Right kidney (tissue), 1 donor: Measurements from ENCODE around the gene PTPRD.
"Not testable (repeated sequence)": the region's sequence is repeated elsewhere in the genome, so short reads cannot be mapped to it uniquely, and the experiment has no call there.

ENCODE experiments used
- DNase-seq: peaks from one replicate; pipeline ENCODE4 v3.0.0-alpha.2; 2016

PTPRD gene

DNA sequence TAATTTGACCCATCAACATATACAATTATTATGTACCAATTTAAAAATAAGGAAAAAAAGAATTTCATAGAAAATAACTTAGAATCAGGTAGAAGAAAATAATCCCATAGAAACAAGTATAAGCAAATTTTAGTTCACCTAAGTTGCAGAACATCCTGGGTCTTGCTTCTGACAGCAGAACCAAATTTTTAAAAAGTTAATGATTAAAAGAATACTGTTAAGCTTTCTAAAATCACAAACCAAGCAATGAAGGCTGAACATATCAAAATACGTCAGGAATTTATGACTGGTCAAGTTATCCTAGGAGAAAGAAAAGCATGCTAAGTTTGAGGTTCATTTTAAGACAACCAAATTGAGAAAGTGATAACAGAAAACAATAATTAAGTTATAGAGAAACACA, 650.9 kb downstream of the PTPRD start:
- DNase-seq = no peak

DNA sequence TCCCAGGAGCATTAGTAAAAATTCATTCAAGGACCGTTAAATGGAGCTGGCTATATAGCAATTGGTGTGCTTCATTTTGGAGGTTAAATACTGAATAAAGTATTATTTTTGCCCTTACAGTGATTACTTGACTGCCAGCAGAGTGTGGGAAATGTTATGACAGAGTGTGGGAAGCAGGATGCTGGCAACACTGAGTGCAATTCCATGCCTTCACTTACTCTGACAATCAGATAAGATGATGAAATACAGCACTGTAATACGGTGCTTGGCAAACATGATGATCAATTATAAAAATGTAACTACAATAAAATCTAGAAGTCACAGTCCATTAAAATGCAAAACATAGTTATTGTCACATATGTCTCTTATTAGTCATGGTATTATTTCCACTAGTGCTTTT, 651.3 kb downstream of the PTPRD start:
- DNase-seq = no peak

DNA sequence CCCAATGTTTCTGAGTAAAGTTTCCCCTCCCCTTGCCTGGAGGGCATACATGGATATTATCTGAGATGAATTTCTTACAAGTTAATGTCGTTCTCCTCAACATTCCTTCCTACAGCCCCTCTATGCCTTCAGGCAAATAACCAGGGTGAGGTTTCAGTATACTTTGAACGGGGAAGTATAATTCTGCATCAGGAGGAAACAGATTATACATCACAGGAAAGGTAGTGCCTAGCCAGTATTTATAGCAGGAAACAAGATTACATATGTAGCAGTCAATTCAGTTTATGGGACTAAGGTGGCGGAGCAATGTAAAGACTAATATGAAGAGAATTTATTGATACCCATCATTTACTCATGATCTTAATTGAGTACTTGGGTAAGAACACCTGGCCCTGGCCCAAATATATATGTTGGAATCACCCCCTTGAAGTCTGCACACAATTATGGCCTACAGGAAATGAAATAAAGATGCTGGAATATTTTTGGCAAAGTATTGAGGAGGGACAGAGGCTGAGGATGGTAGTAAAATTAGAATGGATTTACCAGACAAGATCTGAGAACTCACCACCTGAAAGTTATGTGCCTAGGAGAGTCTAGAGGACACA, 661.1 kb downstream of the PTPRD start:
- DNase-seq = no peak

DNA sequence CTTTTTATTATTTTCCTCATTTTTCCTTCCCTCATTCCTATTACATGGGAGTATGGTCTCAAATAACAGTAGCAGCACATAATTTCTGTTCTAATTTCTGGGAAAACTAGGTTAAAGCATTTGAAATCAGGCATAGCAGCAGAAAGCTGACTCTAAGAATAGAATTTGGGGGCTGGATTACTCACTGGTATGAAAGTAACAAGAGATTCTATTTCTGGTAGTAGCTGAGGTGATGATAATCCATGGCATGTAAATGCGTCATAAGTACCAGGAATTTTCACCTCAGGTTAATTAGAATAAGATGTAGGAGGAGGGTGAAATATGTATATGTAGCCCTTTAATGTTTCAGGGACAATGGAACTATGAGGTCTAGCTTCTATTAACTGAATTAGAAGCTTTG, 662.0 kb downstream of the PTPRD start:
- no peak for DNase-seq

DNA sequence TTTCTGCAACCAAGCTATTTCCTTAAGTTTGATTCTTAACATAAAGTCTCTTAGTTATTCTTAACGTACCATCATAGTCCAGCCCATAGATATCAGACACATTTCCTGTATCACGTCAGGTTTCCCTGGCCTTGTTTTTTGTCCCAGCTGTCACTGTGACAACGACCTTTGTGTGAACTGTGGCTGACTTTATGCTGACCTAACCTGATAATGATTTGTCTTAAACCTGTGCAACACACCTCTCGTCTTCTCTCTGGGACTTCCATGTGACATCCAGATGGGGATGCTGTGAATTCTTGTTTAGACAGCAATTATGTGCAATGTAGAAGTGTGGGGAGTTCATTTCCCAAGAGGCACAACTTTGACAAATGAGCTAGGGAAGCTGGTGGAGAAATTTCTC, 662.8 kb downstream of the PTPRD start:
- DNase-seq = no peak

DNA sequence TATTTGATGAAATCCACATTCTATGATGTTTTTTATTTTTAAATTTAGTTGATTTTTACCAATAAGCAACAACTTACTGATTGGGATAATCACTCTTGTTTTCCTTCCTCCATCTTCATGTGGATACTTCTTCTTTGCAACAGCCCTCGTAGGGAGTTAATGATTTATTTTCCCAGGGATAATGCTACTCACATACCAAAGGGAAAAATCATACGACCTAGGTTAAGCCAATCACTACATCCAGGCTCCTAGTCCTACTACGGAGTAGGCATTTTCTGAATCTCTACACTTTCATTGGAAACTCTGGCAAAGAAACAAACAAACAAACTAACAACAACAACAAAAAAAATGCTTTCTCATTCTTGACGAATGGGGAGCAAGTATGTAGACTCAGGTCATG, 663.4 kb downstream of the PTPRD start:
- DNase-seq = no peak

DNA sequence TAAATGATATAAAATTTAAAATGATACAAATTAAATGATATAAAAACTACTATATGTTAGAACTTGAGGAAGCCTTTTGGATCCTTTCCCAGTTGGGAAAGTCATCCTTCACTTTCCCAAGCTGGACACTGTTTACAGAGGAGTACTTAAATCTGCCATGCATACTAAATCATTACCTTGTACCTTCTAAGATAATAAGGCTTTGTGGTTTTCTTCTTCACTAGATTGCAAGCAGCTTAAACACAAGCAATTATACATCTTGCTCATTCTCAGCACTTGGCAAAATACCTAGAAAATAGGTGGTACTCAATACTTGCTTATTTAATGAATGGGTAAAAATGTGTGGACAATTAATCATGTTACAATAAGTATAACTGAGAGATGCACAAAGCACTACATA, 666.8 kb downstream of the PTPRD start:
- no peak for DNase-seq

DNA sequence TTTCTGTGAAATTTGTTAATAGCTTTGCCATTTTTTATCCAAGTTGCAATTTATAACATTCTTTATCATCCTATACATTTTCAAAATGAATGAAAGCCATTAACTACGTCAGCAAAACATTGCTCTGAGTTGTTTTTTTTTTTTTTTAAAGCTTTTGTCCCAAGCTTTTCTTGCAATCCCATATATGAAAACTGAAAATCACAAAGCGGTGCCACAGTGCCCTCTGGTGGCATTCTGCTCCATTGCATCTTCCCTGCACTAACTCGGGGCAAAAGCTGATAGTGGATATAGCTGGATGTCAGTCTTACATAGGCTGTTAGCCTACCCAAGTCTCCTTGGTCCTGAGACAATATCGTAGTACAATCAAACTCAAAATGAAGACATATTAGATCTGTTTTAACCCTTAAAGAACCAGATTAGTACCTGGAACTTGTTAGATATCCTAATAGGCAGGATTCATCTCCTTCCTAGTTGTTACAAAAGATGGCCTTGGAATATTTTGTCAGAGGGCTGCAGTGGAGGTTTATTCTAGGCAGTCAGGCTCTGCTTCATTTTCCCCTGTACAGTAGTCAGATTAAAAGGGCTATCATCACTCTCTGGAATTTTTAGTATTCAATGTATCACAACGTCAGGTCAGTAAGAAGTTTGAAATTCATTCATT, 669.9 kb downstream of the PTPRD start:
- DNase-seq = peak; percentile 33

DNA sequence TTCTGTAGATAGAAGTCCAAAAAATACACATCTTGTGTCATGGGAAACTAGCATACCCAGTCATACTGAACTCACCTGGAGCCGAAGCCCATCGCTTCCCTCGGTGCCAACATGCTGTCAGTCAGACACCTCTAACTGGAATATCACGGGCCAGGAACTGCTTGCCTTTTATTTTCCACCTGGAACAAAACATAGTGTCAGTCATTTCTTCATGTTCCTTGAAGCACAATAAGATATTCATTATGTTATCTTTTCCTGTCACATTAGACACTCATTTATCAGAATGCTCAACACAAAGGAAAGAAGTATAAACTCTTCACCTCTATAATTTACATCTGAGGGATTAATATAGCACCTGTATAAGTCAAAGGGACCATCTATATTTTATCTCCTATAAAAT, 674.4 kb downstream of the PTPRD start:
- DNase-seq = no peak

DNA sequence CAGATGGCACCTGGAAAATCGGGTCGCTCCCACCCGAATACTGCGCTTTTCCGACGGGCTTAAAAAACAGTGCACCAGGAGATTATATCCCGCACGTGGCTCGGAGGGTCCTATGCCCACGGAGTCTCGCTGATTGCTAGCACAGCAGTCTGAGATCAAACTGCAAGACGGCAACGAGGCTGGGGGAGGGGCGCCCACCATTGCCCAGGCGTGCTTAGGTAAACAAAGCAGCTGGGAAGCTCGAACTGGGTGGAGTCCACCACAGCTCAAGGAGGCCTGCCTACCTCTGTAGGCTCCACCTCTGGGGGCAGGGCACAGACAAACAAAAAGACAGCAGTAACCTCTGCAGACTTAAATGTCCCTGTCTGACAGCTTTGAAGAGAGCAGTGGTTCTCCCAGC, 681.3 kb downstream of the PTPRD start:
- DNase-seq = not testable (repeated sequence)

DNA sequence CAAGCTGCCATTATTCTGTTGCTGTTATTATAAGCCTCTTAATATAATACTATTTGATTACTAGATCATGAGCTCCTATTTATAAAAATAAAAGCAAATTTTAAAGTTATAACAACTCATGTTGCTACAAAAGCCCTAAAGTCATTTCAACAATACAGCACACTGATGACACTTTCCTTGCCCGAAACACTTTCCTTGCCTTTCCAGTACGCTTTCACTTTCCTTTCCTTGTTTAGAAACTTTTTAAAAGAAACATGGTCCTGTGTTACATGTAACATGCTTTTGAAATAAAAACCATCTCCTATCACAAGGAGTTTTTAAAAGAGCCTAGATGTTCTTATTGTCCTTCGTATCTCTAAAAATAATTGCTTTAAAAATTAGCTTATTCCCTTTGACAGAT, 688.4 kb downstream of the PTPRD start:
- no peak for DNase-seq

DNA sequence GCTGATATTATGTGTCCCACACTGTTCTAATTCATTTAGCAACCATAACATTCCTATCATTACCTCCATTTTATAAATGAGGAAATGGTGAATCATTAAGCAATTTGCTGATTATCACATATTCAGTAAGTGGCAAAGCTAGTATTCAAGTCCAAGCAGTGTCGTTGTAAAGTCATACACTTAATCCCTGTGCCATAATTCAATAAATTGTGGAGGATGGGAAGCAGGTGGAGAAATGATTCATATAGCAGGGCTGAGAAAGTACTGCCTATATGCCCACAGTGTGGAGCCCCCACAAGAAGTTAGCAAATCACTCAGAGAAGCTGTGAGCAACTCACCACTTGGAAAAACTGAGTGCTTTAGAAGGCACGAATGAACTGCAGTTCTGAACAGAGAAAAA, 691.0 kb downstream of the PTPRD start:
- DNase-seq = no peak

DNA sequence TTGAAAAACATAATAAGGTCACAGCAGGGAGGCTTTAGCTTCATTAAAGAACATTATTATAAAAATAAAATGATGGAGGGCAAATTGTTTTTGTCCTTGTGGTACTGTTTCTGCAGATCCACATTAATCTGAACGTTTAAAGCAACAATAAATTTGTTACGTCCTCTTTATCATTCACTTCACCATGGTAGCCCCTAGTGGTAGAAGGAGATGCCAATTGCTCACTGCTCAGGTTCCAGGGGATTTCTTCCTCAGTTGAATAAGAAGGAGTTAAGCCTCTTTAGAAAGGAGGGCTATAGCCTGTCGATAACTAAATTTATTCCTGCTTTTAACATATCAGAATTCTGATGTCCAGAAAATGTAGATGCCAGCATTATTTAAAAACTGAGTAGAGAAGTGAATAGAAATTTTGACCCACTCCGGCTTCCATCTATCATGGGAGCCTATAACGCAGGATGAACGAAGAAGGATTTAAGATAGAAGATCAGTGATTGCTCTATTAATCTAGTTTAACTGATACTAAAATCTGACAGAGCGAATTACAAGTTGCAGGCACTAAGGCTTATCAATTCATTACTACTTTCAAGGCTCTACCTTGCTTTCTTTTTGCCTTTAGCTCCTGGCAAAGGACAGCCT, 692.3 kb downstream of the PTPRD start:
- DNase-seq = no peak

DNA sequence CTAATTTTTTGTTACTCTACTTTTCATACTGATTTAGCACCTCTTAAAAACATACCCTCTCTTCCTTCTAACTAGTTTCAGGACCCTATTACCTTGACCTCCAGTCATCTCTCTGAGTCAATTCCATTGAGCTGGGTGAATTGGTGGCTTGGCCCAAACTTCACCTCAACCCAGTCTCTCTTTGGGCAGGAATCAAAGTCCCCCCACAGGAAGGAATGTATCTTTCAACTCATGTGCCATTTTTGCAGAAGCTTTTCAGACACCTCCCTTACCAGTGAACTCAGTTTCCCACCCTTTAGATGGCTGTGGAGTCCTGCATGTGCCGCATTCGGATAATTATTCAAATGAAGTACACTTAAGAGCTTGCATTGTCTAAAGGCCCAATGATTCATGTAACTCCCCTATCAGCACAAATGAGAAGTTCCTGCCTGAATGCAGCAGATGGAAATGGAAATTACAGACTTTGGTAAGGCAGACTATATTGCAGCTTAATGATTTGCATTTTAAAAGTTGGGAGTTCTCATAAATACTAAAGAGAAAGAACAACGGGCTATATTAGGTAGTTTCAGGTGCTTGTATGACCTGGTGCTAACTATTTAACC, 693.5 kb downstream of the PTPRD start:
- DNase-seq = no peak

DNA sequence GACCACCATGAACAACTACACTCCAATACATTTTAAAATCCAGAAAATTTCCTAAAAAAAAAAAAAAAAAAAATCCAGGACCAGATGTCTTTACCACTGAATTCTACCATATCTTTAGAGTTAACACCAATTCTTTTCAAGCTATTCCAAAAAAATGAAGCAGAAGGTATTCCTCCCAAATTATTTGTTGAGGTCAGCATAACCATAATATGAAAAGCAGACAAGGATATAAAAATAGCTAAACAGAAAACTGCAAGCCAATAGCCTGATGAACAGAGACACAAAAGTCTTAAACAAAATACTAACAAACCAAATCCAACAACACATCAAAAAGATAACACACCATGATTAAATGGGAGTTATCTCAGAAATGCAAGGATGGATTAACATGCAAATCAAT, 695.4 kb downstream of the PTPRD start:
- no peak for DNase-seq

DNA sequence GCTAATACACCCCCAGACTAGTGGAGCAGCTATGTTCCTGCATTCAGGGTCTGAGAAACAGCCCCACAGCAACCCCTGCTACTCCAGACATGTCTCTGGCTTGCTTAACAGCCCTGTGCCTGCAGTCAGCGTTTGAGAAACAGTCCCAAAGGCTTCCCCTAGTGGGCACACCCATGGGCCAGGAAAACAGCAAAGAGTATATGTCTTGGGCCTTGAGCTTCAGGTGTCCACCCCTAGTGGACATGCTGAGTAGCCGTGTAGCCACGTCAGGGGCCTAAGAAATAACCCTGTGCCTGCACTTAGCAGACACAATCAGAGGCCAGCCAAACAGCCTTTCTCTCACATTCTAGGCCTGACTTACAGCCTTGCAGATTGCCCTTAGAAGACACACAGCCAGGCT, 698.6 kb downstream of the PTPRD start:
- DNase-seq = no peak

DNA sequence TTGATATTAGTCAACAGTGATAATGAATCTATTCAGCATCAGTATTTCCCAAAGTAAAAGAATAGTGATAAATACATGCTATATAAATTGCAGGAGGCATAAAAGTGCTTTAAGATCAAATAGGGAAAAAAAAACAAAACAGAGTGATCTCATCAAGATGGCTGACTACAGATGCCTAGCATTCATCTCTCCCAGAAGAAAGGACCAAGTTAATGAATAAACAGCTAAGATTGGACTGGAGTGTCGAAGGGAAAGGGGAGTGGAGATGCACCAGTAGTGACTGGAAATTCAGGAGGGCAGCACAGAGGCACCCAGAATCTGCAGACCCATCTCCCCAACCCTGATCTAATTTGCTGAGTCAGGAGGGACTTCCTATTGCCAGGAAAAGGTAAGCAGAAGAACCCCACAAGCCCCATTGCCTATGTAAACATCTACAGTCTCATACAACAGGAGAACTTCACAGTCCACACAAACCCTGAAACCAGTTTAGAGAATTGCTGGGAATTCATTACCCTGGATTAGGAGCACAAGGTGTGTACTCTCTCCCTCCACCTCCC, 699.4 kb downstream of the PTPRD start:
- DNase-seq = peak; percentile 7

DNA sequence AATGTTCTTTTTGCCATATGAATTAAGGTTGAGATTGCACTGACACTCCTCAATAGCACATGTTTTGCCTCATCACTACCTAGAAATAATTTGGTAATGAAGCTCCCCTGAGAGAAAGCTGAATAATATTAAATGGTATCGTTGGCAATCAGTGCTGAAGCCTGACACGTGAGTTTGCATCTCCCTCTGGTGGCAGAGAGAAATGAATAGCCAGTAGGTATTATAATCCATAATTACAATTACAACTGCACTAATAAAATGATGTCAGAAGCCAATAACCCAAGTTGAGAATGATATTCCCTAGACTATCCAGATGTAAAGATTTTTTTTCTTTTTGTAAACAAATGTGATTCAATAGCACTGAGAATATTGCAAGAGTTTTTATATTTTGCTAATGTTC, 700.3 kb downstream of the PTPRD start:
- DNase-seq = no peak

DNA sequence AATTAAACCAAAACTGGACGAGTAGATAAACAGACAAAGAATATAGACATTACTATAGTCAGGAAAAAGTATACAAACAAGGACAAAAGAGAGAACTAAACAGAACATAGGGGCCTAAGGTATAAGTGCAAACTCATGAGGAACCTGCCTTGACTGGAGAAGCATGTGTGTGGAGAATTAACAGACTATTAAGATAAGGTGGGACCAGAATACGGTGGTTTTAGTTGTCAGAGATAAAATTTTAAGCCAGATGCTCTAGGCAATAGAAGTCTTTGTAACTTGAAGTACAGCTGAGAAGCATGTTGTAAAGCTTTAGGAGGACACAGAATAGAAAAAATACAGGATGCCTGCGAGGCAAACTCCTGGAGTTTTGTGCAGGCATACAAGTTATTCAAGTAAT, 707.1 kb downstream of the PTPRD start:
- DNase-seq = no peak

DNA sequence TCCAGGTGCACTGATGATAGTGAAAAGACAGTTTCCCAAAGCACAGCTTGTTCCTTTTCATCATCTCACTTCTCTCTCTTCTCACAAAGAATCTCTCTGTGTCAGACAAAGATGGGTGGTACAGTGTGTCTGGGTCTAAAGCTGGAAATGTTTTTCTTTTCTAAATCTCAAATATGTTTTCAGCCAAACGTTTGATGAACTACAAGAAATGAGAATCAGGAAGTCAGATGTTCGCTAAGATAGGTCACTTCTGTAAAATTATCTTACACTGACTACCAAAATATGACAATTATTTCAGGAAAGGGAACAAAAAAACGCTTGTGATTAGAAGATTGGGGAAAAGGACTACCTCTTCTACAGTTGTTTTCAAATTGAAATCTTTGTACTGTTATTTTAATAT, 708.8 kb downstream of the PTPRD start:
- no peak for DNase-seq

DNA sequence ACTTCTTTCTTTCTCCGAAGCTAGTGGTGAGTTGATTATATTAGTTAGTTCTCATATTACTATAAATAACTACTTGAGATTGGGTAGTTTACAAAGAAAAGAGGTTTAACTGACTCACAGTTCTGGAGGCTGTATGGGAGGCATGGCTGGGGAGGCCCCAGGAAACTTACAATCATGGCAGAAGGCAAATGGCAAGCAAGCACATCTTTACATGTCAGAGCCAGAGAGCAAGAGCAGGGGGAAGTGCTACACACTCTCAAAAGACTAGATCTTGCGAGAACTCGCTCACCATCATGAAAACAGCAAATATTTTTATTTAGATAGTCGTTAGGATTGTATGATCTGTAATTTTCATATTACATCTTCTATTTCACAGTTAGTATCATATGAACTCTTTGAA, 711.2 kb downstream of the PTPRD start:
- DNase-seq = no peak

DNA sequence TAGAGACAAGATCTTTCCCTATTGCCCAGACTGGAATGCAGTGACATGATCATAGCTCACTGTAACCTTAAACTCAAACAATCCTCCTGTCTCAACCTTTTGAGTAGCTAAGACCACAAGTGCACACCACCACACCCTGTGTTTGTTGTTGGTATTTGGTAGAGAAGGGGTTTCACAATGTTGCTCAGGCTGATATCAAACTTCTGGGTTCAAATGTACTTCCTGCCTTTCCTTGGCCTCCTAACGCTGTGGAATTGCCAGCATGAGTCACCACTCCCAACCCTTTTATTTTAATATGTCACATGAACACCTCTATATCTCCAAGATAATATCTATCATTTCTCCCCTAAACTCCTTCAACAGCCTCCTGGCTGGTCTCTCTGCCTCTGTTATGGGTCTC, 719.0 kb downstream of the PTPRD start:
- DNase-seq = no peak

DNA sequence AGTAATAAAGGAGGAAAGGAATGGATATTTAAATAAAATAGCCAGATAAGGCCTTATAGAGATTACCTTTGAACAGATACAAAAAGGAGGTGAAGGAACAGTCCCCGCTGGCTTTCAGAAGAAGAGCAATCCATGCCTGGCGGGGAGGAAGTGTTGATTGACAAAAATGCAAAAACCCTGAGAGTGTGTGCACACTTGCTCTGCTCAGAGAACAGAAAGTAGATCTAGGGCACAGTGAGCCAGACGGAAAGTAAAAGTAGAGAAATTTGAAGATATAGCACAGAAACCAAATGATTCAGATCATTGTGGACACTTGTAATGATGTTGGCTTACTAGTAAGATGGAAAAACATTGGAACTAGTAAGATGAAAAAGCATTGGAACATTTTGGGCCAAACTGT, 720.6 kb downstream of the PTPRD start:
- DNase-seq = no peak

DNA sequence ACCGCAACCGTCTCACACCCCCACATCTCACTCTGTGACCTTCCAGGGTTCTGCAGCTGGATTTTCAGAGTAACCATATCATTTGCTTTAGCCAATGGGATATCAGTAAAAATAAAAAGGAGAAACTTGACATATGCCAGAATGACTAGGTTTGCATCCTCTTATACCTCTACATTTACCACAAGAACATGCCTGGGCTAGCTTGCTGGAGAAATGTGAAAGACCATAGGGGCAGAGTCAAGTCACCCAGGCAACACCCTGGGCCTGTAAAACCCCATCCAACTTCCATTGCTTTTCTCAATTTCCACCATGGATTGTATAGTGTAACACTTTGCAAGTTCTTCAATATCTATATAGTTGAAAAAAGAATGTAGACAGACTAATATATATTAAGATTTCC, 731.1 kb downstream of the PTPRD start:
- no peak for DNase-seq
